Astrocyte (in vitro differentiated cells and primary cell): ENCODE results near the gene ADGRD1.

Experiments
- CTCF ChIP-seq: IDR thresholded peaks from 2 replicates; pipeline ENCODE4 v1.5.1; 2011; ENCODE audit warnings: low read depth, mild to moderate bottlenecking, inconsistent platforms, low read length, moderate library complexity; ENCODE audit not compliant: insufficient read depth
- EZH2 ChIP-seq: IDR thresholded peaks from 2 replicates; pipeline ENCODE4 v1.6.1; 2012; ENCODE audit warnings: mild to moderate bottlenecking, low read length, inconsistent platforms; ENCODE audit not compliant: insufficient read depth

DNA sequence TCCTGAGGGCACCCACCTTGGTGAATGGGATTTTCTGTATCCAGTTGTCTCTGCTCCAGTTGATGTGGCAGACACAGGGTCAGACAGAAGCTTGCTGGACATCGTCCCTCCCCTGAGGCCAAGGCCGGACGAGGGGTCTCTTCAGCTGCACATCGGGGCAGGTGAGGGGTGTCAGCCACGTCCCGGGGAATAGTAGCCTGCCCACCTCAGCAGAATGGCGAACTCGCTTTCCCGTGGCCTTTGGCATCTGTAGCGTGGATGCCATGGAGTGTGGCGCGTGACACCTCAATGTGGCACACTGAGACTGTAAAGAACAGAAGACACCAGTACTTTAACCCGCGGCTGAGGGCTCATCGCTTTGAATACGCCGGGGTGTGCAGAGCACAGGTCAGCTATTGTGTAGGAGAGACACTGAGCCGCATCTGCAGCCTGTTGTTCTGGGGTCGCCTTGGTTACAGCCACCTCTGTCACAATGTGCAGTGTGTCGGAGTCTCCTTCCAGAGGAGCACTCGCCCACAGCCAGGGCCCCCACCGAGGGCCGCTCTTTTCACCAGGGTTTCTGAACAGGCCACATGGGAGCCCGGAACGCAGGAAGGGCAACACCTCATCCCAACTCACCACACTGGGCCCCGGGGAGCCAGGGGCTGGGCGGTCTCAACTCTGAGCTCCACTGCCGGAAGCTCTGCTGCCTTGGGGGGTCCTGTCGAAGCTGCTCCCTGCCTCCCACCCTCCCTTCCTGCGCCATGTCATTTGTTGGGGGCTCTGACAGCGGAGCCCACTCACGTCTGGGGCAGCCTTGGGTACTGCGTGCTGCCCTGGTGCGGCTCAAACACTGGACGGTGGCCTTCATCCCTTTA, 77.0 kb downstream of the ADGRD1 start:
- TF ChIP-seq CTCF (no peak), EZH2 (no peak)
